Measurements from ENCODE around the gene SND1. TPM values are rescaled to one million over a fixed set of nuclear protein-coding genes. Genes with fewer than 3 reads are reported as not detected.
A peak's percentile ranks its signal among the peaks of the same experiment; 100 is the strongest.

Gene SND1
- total RNA-seq, 1 experiment from 2014 or later: 218 TPM

DNA sequence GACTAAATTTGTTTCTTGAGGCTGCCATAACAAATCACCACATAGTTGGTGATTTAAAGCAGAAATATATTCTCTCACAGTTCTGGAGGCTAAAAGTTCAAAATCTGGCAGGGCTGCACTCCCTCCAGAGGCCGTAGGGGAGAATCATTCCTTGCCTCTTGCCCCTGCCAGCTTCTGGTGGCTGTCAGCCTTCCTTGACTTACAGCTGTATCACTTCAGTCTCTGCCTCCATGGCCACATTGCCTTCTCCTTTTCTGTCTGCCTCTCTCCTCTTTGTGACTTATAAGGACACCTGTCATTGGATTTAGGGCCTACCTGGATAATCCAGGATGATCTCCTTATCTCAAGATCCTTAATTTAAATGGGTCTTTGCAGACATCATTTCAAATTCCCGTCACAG is 385.1 kb downstream of the SND1 start:
- H2AFZ ChIP-seq (ENCODE audit: low read length): no peak overlapping the region
- no peak overlapping the region for H2BK20ac ChIP-seq (ENCODE audit: low read depth, low read length, poor library complexity, severe bottlenecking)
- Mint-ChIP-seq H3K4me1 (peaks cover 16 to 21% of the 10 kb centered on the region in 2 experiments), H3K4me3 (no peak overlapping the region), H3K27ac (no peak overlapping the region), H3K36me3 (ENCODE audit: insufficient read depth in 1 of 3, low read depth in 3 of 3) (no peaks in the 10 kb centered on the region; a peak in 1 of 7 replicates), H3K9me3 (no peaks in the 10 kb centered on the region), H3K27me3 (ENCODE audit: low read depth) (peaks cover 22% of the 10 kb centered on the region)
- no peak overlapping the region for H3K4ac ChIP-seq (ENCODE audit: low read depth, low read length)
- H3K56ac ChIP-seq (ENCODE audit: insufficient read length, low read depth, low read length): no peak overlapping the region
- H3K79me1 ChIP-seq (ENCODE audit: insufficient read depth, low read depth, low read length, poor library complexity, severe bottlenecking): no peaks in the 10 kb centered on the region
- no peak overlapping the region for H4K5ac ChIP-seq (ENCODE audit: insufficient read length, low read depth, low read length)
- H4K20me1 ChIP-seq (ENCODE audit: control insufficient read depth, insufficient read depth, insufficient read length): no peaks in the 10 kb centered on the region
- no peak overlapping the region for H3K9ac ChIP-seq (ENCODE audit: extremely low read depth, insufficient read length, low read length)
- DNase-seq: no peak
- H3K4me2 ChIP-seq (ENCODE audit: insufficient read depth, insufficient read length, low read length): no peak overlapping the region
- H3T11ph ChIP-seq (ENCODE audit: low read length): no peak overlapping the region
- no peak overlapping the region for H2BK5ac ChIP-seq (ENCODE audit: insufficient read length, low read length)
- no peak overlapping the region for H3K23ac ChIP-seq (ENCODE audit: insufficient read length, low read depth, low read length)
- H3K79me2 ChIP-seq (ENCODE audit: insufficient read depth, low read length): no peaks in the 10 kb centered on the region
- H3K27ac ChIP-seq (ENCODE audit: insufficient read length, low read depth, low read length): no peak overlapping the region
- H2BK12ac ChIP-seq (ENCODE audit: insufficient read length, low read depth, low read length): no peak overlapping the region
- no peak overlapping the region for H3K18ac ChIP-seq (ENCODE audit: insufficient read length, low read depth, low read length)
- no peak overlapping the region for H4K91ac ChIP-seq (ENCODE audit: insufficient read length, low read depth, low read length)
- peaks cover 5% of the 10 kb centered on the region for H3K23me2 ChIP-seq (ENCODE audit: insufficient read length, low read depth, low read length, poor library complexity, severe bottlenecking)
- peaks cover 7% of the 10 kb centered on the region; the same call in 1 of the 2 replicates for H3K27me3 ChIP-seq (ENCODE audit: insufficient read depth, low read length)
- H2BK15ac ChIP-seq (ENCODE audit: low read depth, low read length): no peak overlapping the region
- no CpG with 5 or more reads among the region's 2 CpGs for WGBS (ENCODE audit: extremely low coverage, insufficient read length, low lambda C conversion rate)
- no peak overlapping the region for H3K14ac ChIP-seq (ENCODE audit: insufficient read depth, low read length)
- H2AK5ac ChIP-seq (ENCODE audit: insufficient read length, low read length): no peak overlapping the region
- TF ChIP-seq, protein P1, sequence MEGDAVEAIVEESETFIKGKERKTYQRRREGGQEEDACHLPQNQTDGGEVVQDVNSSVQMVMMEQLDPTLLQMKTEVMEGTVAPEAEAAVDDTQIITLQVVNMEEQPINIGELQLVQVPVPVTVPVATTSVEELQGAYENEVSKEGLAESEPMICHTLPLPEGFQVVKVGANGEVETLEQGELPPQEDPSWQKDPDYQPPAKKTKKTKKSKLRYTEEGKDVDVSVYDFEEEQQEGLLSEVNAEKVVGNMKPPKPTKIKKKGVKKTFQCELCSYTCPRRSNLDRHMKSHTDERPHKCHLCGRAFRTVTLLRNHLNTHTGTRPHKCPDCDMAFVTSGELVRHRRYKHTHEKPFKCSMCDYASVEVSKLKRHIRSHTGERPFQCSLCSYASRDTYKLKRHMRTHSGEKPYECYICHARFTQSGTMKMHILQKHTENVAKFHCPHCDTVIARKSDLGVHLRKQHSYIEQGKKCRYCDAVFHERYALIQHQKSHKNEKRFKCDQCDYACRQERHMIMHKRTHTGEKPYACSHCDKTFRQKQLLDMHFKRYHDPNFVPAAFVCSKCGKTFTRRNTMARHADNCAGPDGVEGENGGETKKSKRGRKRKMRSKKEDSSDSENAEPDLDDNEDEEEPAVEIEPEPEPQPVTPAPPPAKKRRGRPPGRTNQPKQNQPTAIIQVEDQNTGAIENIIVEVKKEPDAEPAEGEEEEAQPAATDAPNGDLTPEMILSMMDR (conservative IDR thresholded peaks at IDR 0.05): peak; percentile 17; the same call in 1 of the 3 replicates
- H4K8ac ChIP-seq (replicated peaks; ENCODE audit: insufficient read length, low read depth, low read length): no peak overlapping the region
- no peaks in the 10 kb centered on the region for H3K9me3 ChIP-seq (ENCODE audit: control insufficient read depth, low read depth, low read length)
- no peaks in the 10 kb centered on the region for H3K4me1 ChIP-seq (ENCODE audit: insufficient read depth, low read length)
- H2BK120ac ChIP-seq (ENCODE audit: low read depth, low read length, poor library complexity, severe bottlenecking): no peak overlapping the region

Data from H9 (cell line).